Measurements from ENCODE around the gene MCF2L2.

DNA sequence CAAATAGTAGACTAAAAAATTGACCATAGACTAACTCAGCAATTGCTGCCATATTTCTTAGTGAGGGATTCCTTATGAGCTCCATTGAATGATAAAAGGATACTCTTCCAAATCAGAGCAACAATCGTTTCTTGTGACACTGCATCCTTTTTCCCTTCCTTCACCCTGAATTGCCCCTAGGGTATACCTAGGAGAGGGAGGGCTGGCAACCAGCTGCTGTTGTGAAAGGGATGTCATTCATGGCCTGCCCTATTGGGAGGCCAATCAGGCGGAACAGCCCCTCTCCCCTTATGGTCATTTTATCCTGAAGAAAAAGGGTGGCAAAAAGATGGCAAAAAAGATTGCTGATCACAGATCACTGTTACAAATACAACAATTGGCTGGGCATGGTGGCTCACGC is 149.0 kb downstream of the MCF2L2 start:
- TF ChIP-seq, protein P1, sequence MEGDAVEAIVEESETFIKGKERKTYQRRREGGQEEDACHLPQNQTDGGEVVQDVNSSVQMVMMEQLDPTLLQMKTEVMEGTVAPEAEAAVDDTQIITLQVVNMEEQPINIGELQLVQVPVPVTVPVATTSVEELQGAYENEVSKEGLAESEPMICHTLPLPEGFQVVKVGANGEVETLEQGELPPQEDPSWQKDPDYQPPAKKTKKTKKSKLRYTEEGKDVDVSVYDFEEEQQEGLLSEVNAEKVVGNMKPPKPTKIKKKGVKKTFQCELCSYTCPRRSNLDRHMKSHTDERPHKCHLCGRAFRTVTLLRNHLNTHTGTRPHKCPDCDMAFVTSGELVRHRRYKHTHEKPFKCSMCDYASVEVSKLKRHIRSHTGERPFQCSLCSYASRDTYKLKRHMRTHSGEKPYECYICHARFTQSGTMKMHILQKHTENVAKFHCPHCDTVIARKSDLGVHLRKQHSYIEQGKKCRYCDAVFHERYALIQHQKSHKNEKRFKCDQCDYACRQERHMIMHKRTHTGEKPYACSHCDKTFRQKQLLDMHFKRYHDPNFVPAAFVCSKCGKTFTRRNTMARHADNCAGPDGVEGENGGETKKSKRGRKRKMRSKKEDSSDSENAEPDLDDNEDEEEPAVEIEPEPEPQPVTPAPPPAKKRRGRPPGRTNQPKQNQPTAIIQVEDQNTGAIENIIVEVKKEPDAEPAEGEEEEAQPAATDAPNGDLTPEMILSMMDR (conservative IDR thresholded peaks at IDR 0.05 in 1 of 2, IDR thresholded peaks at IDR 0.05 in 1 of 2; ENCODE audit: extremely low read depth in 1 of 2, insufficient read depth in 1 of 2, low read depth in 1 of 2, low read length in 2 of 2), result no peak
- TF ChIP-seq EZH2 (IDR thresholded peaks at IDR 0.05; ENCODE audit: borderline replicate concordance, low read length), result no peak
